Neural crest cell (in vitro differentiated cells): ENCODE results near the gene MCM3. TPM values are rescaled to one million over a fixed set of nuclear protein-coding genes. Genes with fewer than 3 reads are reported as not detected.

Experiments used
- DNase-seq: peaks from one replicate; pipeline ENCODE4 v3.0.0; 2021; ENCODE audit warnings: low read depth, mixed read lengths, low spot score
- H3K27ac Mint-ChIP-seq: one replicate; pipeline ENCODE4 v1.8.0; 2021; ENCODE audit warnings: mild to moderate bottlenecking, mixed read lengths; ENCODE audit not compliant: unreplicated experiment
- H3K27me3 Mint-ChIP-seq: 2 replicates; pipeline ENCODE4 v1.8.0; 2021; ENCODE audit warnings: low read depth, mild to moderate bottlenecking, mixed read lengths
- H3K36me3 Mint-ChIP-seq: 2 replicates; pipeline ENCODE4 v1.8.0; 2021; ENCODE audit warnings: low read depth, mild to moderate bottlenecking, mixed read lengths
- H3K4me1 Mint-ChIP-seq: 2 replicates; pipeline ENCODE4 v1.8.0; 2021; ENCODE audit warnings: mixed read lengths
- H3K4me3 Mint-ChIP-seq: one replicate; pipeline ENCODE4 v1.8.0; 2021; ENCODE audit warnings: mild to moderate bottlenecking, mixed read lengths
- H3K9me3 Mint-ChIP-seq: 2 replicates; pipeline ENCODE4 v1.8.0; 2021; ENCODE audit warnings: mixed read lengths
- CTCF ChIP-seq: fragments of 200-600 bp; sonication (generic); conservative IDR thresholded peaks from 2 replicates; pipeline ENCODE4 v1.5.0; 2021; ENCODE audit warnings: antibody characterized with exemption, mild to moderate bottlenecking
- total RNA-seq: library from RNA; stranded (reverse); gene quantifications from 2 replicates; pipeline ENCODE4 v1.2.1, GENCODE V29; 2021

Gene MCM3
- total RNA-seq, 1 donor from 2014 or later = 211 TPM

GRCh38 chr6:52317211-52317610 is 32.7 kb upstream of the MCM3 start:
- no peak overlapping the region for H3K27ac Mint-ChIP-seq
- no peak for DNase-seq
- no peaks in the 10 kb centered on the region for H3K9me3 Mint-ChIP-seq
- no peak for TF ChIP-seq CTCF
- no peak overlapping the region for H3K4me3 Mint-ChIP-seq
- H3K27me3 Mint-ChIP-seq = no peaks in the 10 kb centered on the region
- peaks cover 10% of the 10 kb centered on the region for H3K4me1 Mint-ChIP-seq
- no peaks in the 10 kb centered on the region for H3K36me3 Mint-ChIP-seq

- Mint-ChIP-seq H3K9me3 (no peaks in the 10 kb centered on the region), H3K36me3 (no peaks in the 10 kb centered on the region), H3K4me3 (no peak overlapping the region), H3K27me3 (no peaks in the 10 kb centered on the region), H3K4me1 (peaks cover 25% of the 10 kb centered on the region), H3K27ac (no peak overlapping the region)
- no peak for TF ChIP-seq CTCF
- DNase-seq = no peak
Measured at GRCh38 chr6:52314752-52315151, 30.2 kb upstream of the MCM3 start.

- peaks cover 33% of the 10 kb centered on the region for H3K4me1 Mint-ChIP-seq
- no peaks in the 10 kb centered on the region for H3K27me3 Mint-ChIP-seq
- TF ChIP-seq CTCF = no peak
- peak overlapping the region; percentile 3 for H3K4me3 Mint-ChIP-seq
- H3K27ac Mint-ChIP-seq = peak overlapping the region; percentile 69
- H3K36me3 Mint-ChIP-seq = no peaks in the 10 kb centered on the region
- H3K9me3 Mint-ChIP-seq = no peaks in the 10 kb centered on the region
- DNase-seq = no peak
Measured at GRCh38 chr6:52312461-52312860, 27.9 kb upstream of the MCM3 start.

GRCh38 chr6:52310932-52311331 is 26.4 kb upstream of the MCM3 start:
- H3K4me3 Mint-ChIP-seq = no peak overlapping the region
- no peaks in the 10 kb centered on the region for H3K27me3 Mint-ChIP-seq
- no peak overlapping the region for H3K27ac Mint-ChIP-seq
- no peak for DNase-seq
- peaks cover 34% of the 10 kb centered on the region for H3K4me1 Mint-ChIP-seq
- TF ChIP-seq CTCF = no peak
- no peaks in the 10 kb centered on the region for H3K36me3 Mint-ChIP-seq
- no peaks in the 10 kb centered on the region for H3K9me3 Mint-ChIP-seq

GRCh38 chr6:52307900-52308372 is 23.4 kb upstream of the MCM3 start:
- Mint-ChIP-seq H3K4me3 (no peak overlapping the region), H3K36me3 (no peaks in the 10 kb centered on the region), H3K4me1 (peaks cover 31% of the 10 kb centered on the region), H3K9me3 (no peaks in the 10 kb centered on the region), H3K27ac (no peak overlapping the region), H3K27me3 (no peaks in the 10 kb centered on the region)
- no peak for TF ChIP-seq CTCF
- DNase-seq = no peak
